ENCODE results near the gene APELA.

DNA sequence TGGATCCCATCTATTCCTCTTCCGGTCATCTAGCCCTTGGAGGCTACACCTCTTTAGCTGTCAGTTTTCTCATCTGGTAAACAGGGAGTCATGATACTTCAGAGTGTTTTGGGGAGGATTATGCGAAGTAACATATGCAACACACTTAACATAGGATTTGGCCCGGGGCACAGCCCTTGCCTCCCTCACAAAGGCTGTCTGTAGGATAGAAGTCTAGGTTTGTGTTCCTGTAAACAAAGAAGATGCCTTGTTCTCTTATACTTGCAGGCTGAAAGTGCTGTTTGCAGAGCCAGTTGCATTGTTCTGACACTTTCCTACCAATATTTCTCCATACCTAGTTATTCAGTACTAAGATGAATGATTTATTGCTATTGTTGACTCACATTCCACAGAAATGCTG lies 2.2 kb upstream of the APELA start:
- no peak for TF ChIP-seq CTCF (IDR thresholded peaks at IDR 0.05)
- TF ChIP-seq POLR2A (IDR thresholded peaks at IDR 0.05) = no peak
- no peak for TF ChIP-seq EP300 (IDR thresholded peaks at IDR 0.05)
